Measurements from ENCODE around the gene ZFHX3.

DNA sequence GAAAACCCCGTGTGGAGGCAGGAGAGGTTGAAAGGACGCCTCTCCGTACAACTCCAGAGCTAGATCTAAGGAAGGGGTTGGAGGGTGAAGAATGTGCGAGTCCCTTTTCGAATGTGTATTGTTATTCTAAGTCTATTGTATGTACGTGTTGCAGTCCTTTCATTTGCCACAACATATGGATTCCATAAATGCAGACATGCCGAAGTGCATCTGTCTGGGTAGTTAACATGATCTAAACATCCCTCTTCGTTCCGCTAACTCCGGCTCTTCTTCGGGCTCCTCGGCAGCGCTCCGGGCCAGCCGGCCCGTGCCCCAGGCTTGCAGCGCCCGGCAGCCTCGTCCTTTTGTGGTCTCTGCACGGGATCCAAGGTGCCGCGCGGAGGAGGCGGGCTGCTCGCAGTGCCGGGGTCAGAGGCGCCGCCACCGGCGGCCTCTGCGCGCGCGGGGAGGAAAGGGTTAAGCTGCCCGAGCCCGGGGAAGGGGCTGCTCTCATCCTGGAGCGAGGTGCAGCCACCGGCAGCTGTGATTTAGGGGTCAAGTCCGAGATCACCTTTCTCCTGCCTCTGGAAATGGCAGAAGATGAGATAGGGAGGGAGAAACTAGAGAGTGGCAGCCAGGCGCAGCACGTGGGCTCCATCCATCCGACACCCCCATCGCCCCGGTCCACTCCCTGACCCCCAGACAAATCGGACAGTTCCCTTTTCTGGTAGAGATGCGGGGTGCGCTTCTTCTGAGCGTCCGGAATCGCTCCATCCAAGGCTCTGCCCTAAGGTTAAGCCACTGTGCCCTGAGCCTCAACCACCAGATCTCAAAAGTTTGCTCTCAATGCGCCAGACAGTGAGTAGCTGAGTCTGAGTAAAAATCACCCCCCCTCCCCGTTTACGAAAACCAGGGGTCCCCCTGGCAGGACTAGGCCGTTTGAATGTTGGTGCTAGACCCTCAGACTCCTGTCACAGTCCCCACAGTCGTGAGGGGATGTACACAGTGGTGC is 15.1 kb upstream of the ZFHX3 start:
- TF ChIP-seq, protein P1, sequence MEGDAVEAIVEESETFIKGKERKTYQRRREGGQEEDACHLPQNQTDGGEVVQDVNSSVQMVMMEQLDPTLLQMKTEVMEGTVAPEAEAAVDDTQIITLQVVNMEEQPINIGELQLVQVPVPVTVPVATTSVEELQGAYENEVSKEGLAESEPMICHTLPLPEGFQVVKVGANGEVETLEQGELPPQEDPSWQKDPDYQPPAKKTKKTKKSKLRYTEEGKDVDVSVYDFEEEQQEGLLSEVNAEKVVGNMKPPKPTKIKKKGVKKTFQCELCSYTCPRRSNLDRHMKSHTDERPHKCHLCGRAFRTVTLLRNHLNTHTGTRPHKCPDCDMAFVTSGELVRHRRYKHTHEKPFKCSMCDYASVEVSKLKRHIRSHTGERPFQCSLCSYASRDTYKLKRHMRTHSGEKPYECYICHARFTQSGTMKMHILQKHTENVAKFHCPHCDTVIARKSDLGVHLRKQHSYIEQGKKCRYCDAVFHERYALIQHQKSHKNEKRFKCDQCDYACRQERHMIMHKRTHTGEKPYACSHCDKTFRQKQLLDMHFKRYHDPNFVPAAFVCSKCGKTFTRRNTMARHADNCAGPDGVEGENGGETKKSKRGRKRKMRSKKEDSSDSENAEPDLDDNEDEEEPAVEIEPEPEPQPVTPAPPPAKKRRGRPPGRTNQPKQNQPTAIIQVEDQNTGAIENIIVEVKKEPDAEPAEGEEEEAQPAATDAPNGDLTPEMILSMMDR (optimal IDR thresholded peaks at IDR 0.05 in 1 of 3, IDR thresholded peaks at IDR 0.05 in 1 of 3, conservative IDR thresholded peaks at IDR 0.05 in 1 of 3; ENCODE audit: extremely low read depth in 1 of 3, insufficient read depth in 2 of 3, low read length in 3 of 3) = no peak
- no peak for TF ChIP-seq EZH2 (IDR thresholded peaks at IDR 0.05; ENCODE audit: low read length)
